ENCODE data around the gene UTP15. TPM values are rescaled to one million over a fixed set of nuclear protein-coding genes. Genes with fewer than 3 reads are reported as not detected.
A peak's percentile ranks its signal among the peaks of the same experiment; 100 is the strongest.

Gene UTP15
- total and polyA plus RNA-seq, 7 donors, result 7.9 to 21.2 (median 12.4) TPM

GRCh38 chr5:73620334-73620687 is 54.8 kb downstream of the UTP15 start:
- WGBS, 3 donors, result 80 to 90% (median 86%) methylated on average over 1 of the region's 1 CpG
- TF ChIP-seq CTCF (IDR thresholded peaks at IDR 0.05), result no peak
- H3K27ac ChIP-seq, result no peak overlapping the region
- H3K27me3 ChIP-seq (ENCODE audit: insufficient read depth in 3 of 3, low read length in 2 of 3), result no peaks in the 10 kb centered on the region
- intact Hi-C loops (cut with DNase I), result no loop called here
- H3K4me3 ChIP-seq, result no peak overlapping the region
- peaks cover 2% of the 10 kb centered on the region for H3K4me1 ChIP-seq
- ATAC-seq, result no peak
- no peak for DNase-seq
- H3K9me3 ChIP-seq, result no peaks in the 10 kb centered on the region
- H3K36me3 ChIP-seq (ENCODE audit: insufficient read depth in 1 of 2, low read depth in 1 of 2), result no peaks in the 10 kb centered on the region

- no peaks in the 10 kb centered on the region for H3K36me3 ChIP-seq (ENCODE audit: insufficient read depth in 1 of 2, low read depth in 1 of 2)
- H3K4me1 ChIP-seq, result peaks cover 5% of the 10 kb centered on the region
- H3K9me3 ChIP-seq, result no peaks in the 10 kb centered on the region
- DNase-seq (no peak), ATAC-seq (no peak)
- intact Hi-C loops (cut with DNase I), result no loop called here
- H3K4me3 ChIP-seq, result no peak overlapping the region
- WGBS, 3 donors, result 95 to 98% (median 96%) methylated on average over 2 of the region's 2 CpGs
- TF ChIP-seq CTCF (IDR thresholded peaks at IDR 0.05), result no peak
- no peaks in the 10 kb centered on the region for H3K27me3 ChIP-seq (ENCODE audit: insufficient read depth in 3 of 3, low read length in 2 of 3)
- H3K27ac ChIP-seq, result no peak overlapping the region
Observed at GRCh38 chr5:73623060-73623459, 57.5 kb downstream of the UTP15 start.

GRCh38 chr5:73623901-73624404 is 58.4 kb downstream of the UTP15 start:
- ATAC-seq (no peak), DNase-seq (no peak)
- peaks cover 5% of the 10 kb centered on the region for H3K4me1 ChIP-seq
- no peaks in the 10 kb centered on the region for H3K27me3 ChIP-seq (ENCODE audit: insufficient read depth in 3 of 3, low read length in 2 of 3)
- H3K9me3 ChIP-seq, result no peaks in the 10 kb centered on the region
- intact Hi-C loops (cut with DNase I), result no loop called here
- H3K36me3 ChIP-seq (ENCODE audit: insufficient read depth in 1 of 2, low read depth in 1 of 2), result no peaks in the 10 kb centered on the region
- WGBS, 3 donors, result 49 to 87% (median 68%) methylated on average over 2 of the region's 2 CpGs
- TF ChIP-seq CTCF (IDR thresholded peaks at IDR 0.05), result no peak
- no peak overlapping the region for H3K4me3 ChIP-seq
- H3K27ac ChIP-seq, result no peak overlapping the region

- H3K27ac ChIP-seq, result peak overlapping the region; percentile 61
- ATAC-seq (no peak), DNase-seq (no peak)
- H3K4me3 ChIP-seq, result peak overlapping the region; percentile 79
- H3K27me3 ChIP-seq (ENCODE audit: insufficient read depth in 3 of 3, low read length in 2 of 3), result no peaks in the 10 kb centered on the region
- no peaks in the 10 kb centered on the region for H3K36me3 ChIP-seq (ENCODE audit: insufficient read depth in 1 of 2, low read depth in 1 of 2)
- intact Hi-C loops (cut with DNase I), result no loop called here
- TF ChIP-seq CTCF (IDR thresholded peaks at IDR 0.05), result no peak
- peaks cover 5% of the 10 kb centered on the region for H3K4me1 ChIP-seq
- no peaks in the 10 kb centered on the region for H3K9me3 ChIP-seq
- 85 to 92% (median 86%) methylated on average over 6 of the region's 6 CpGs for WGBS, 3 donors
Observed at GRCh38 chr5:73624888-73625287, 59.3 kb downstream of the UTP15 start.

GRCh38 chr5:73625372-73625943 is 59.9 kb downstream of the UTP15 start:
- Histone ChIP-seq H3K9me3 (no peaks in the 10 kb centered on the region), H3K4me3 (peak overlapping the region; percentile 79), H3K36me3 (ENCODE audit: insufficient read depth in 1 of 2, low read depth in 1 of 2) (no peaks in the 10 kb centered on the region), H3K27ac (peak overlapping the region; percentile 61), H3K4me1 (peaks cover 5% of the 10 kb centered on the region), H3K27me3 (ENCODE audit: insufficient read depth in 3 of 3, low read length in 2 of 3) (no peaks in the 10 kb centered on the region)
- peak in 3 of 4 donors; percentile 64 to 77 (median 74) for ATAC-seq
- no peak for TF ChIP-seq CTCF (IDR thresholded peaks at IDR 0.05)
- WGBS, 3 donors, result 1 to 3% (median 2%) methylated on average over 28 to 33 of the region's 33 CpGs
- intact Hi-C loops (cut with DNase I), result no loop called here
- no peak for DNase-seq

Data from psoas muscle (tissue), 8 donors.